GM19035 (cell line): ENCODE results near the gene HOXD8.

Source experiments
- ATAC-seq: cut with Tn5 transposase; IDR thresholded peaks from one replicate; pipeline ENCODE4 v1.9.1; 2021; ENCODE audit not compliant: unreplicated experiment

HOXD8 gene

GRCh38 chr2:176145085-176145969 lies 15.8 kb downstream of the HOXD8 start:
- no peak for ATAC-seq

GRCh38 chr2:176146101-176146500 lies 16.6 kb downstream of the HOXD8 start:
- no peak for ATAC-seq

- no peak for ATAC-seq
Observed at GRCh38 chr2:176146645-176147044, 17.1 kb downstream of the HOXD8 start.

GRCh38 chr2:176147210-176147799 lies 17.8 kb downstream of the HOXD8 start:
- ATAC-seq = no peak

- ATAC-seq = no peak
Observed at GRCh38 chr2:176147800-176148496, 18.4 kb downstream of the HOXD8 start.

- no peak for ATAC-seq
Observed at GRCh38 chr2:176148751-176149421, 19.4 kb downstream of the HOXD8 start.

GRCh38 chr2:176149481-176149938 lies 20.0 kb downstream of the HOXD8 start:
- ATAC-seq = no peak

GRCh38 chr2:176149939-176150583 lies 20.6 kb downstream of the HOXD8 start:
- ATAC-seq = no peak

- ATAC-seq = no peak
Observed at GRCh38 chr2:176150584-176151441, 21.3 kb downstream of the HOXD8 start.

GRCh38 chr2:176151442-176152287 lies 22.2 kb downstream of the HOXD8 start, which contains the start of gene HOXD4:
Gene HOXD4 (plus strand): TSS chr2:176151550. CDS start chr2:176151634, 84 bp downstream.
- ATAC-seq = no peak

- no peak for ATAC-seq
Observed at GRCh38 chr2:176152350-176153181, 23.1 kb downstream of the HOXD8 start.

- ATAC-seq = no peak
Observed at GRCh38 chr2:176154576-176155252, 25.2 kb downstream of the HOXD8 start.

GRCh38 chr2:176155356-176156044 lies 26.0 kb downstream of the HOXD8 start:
- ATAC-seq = no peak

GRCh38 chr2:176156301-176156806 lies 26.8 kb downstream of the HOXD8 start:
- ATAC-seq = no peak

- no peak for ATAC-seq
Observed at GRCh38 chr2:176156807-176157498, 27.4 kb downstream of the HOXD8 start, which contains the start of gene HOXD3. Gene HOXD3 (plus strand): TSS chr2:176157307. CDS start chr2:176169115, 11,808 bp downstream.
